OCI-M2 (cell line): ENCODE data around the gene RAB25.
A peak's percentile ranks its signal among the peaks of the same experiment; 100 is the strongest.
"Not testable (repeated sequence)": the region's sequence is repeated elsewhere in the genome, so short reads cannot be mapped to it uniquely, and the experiment has no call there.

ENCODE experiments used
- DNase-seq: peaks from one replicate; lab custom pipeline; 2025; ENCODE audit not compliant: unreplicated experiment; lab: John Stamatoyannopoulos, UW

RAB25 gene

DNA sequence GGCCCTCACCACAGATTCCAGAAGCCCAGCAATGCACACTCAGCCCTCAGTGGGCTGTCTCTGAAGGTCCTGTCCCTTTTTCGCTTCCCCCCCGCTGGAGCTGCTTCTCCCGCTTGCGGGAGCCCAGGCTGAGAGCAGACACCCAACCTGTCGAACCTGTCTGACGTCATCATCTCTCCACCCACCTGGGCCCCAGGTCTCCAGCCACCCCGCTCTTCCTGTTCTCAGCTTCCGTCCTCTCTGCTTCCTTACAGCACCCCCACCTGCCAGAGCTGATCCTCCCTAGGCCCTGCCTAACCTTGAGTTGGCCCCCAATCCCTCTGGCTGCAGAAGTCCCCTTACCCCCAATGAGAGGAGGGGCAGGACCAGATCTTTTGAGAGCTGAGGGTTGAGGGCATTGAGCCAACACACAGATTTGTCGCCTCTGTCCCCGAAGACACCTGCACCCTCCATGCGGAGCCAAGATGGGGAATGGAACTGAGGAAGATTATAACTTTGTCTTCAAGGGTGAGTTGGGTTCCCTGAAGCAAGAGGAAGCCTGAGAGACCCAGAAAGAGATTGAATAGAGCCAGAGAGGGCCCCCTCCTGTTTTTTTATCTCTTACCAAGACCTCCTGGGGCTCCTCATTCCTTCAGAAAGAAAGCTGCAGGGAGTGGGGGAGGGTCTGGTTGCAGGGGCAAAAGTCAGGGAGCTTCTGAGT lies at the start of gene RAB25:
RAB25 (plus strand) TSS at position 224 of the 700 bp plus-strand sequence; CDS start at position 465, 241 bp downstream.
- no peak for DNase-seq

- no peak for DNase-seq
Measured at GRCh38 chr1:156012051-156012817, 48.7 kb upstream of the RAB25 start.

DNA sequence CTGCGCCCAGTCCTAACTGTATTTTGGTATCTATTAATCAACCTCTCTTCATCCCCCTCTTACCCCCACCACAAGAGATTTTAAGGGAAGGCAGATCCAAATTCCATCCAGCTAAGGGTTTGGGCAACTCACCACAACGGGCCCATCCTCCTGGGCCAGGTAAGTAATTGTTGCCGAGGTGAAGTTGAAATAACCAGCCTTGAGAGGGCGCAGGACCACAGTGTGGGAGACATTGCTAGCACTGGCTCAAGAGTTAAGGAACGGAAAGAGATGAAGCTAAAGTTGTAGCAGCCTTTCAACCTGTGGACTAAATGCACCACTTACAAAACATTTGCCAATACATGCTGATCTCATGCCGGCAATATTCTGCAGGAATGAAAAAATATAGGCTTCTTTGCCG lies 46.1 kb upstream of the RAB25 start:
- no peak for DNase-seq

DNA sequence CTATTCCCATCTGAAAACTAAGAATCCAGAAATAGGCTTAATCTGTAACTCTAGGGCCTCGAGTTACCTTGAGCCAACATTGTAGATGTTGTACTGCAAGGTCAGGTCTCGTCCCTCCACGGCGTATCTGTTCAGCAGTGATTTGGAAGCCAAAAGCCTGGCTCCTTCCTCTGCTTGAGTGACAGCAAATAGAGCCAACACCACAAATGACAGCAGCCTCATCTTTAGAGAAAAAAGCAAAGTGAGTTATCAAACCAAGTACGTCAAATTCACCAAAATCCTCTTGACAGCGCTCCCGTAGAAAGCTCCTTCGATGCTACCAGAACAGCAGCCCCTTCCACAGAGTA lies 41.0 kb upstream of the RAB25 start:
- DNase-seq: no peak

- DNase-seq: peak; percentile 38
Measured at GRCh38 chr1:156020293-156021092, 40.5 kb upstream of the RAB25 start, which contains the start of gene SSR2. TSS of gene SSR2 (minus strand) at chr1:156020951. CDS start at chr1:156020167, 784 bp downstream.

- no peak for DNase-seq
Measured at GRCh38 chr1:156021093-156021428, 39.9 kb upstream of the RAB25 start.

DNA sequence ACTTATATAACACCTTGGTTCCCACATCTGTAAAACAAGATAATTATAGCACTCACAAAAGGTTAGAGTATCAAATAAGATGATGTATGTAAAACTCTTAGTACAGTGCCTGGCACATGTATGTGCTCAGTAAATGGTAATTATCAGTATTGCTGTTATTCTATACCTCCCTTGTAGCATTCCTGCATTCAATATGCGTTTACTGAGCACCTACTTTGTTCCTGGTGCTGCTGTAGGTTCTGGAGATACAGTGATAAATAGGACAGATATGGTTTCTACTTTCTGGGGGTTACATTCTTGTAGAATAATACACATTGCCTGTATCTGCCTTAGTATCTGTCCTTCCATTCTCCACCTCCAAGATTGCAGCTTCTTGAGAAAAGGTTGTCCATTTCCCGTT lies 39.0 kb upstream of the RAB25 start:
- DNase-seq: no peak

GRCh38 chr1:156024801-156025200 lies 36.2 kb upstream of the RAB25 start:
- DNase-seq: no peak

DNA sequence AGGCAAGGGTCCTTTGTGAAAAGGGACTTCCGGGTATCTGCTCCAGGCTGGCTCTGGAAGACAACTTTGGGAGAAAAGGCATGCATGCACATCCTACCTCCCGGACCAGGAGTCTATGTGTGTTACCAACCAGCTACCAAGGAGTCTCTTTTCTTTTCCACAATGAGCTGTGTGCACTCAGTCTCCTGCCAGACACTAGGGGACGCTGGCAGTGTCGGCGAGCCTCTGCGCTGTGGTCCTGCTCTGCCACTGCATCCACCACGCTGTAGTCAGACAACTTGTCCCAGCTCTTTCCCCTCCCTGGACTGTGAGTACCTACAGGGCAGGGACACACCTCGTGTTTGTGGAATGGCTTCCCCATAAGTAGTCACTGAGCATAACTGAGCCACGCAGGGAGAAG lies 35.1 kb upstream of the RAB25 start:
- no peak for DNase-seq

DNA sequence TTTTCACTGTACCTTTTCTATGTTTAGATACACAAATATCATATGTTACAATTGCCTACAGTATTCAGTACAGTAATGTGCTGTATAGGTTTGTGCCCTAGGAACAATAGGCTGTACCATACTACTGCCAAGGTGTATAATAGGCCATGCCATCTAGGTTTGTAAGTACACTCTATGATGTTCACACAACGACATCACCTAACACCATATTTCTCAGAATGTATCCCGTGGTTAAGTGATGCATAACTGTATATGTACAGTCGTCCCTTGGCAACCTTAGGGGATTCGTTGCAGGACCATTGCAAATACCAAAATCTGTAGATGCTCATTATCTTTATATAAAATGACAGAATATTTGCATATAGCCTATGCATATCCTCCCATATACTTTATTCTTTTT lies 34.4 kb upstream of the RAB25 start:
- DNase-seq: no peak

DNA sequence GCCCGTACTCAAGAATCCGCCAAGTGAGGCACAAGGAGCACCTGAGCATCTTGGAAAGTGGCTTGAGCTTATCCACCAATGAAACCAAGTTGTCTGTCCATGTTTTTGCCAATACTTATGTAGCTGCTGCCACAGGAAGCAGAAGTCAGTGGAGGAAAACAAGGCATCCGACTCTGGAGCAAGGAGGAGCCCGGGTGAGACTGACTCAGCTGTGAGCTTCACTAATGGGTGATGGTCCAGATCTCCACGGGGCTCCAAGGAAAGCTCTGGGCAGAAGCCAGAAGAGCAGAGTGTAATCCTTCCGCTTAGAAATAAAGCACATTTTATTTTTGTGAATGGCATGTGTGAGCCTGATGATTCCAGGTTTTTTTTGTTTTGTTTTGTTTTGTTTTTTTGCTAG lies 27.9 kb upstream of the RAB25 start:
- no peak for DNase-seq

DNA sequence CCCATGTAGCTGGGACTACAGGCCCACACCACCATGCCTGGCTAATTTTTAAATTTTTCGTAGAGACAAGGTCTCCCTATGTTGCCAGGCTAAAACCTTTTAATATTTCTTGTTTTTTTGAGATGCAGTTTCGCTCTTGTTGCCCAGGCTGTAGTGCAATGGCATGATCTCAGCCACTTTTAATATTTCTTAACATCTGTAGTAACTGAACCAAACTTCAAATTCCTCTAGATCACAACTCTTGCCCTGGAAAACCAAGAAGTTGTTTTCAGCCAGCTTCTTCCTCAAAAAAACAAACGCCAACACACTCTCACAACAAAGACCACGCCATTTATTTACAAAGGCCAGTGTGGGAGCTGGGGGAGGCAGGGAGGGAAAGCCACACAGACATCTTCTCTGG lies 26.0 kb upstream of the RAB25 start:
- DNase-seq: not testable (repeated sequence)

GRCh38 chr1:156042828-156043227 lies 18.1 kb upstream of the RAB25 start:
- no peak for DNase-seq

GRCh38 chr1:156045076-156045475 lies 15.9 kb upstream of the RAB25 start:
- no peak for DNase-seq

DNA sequence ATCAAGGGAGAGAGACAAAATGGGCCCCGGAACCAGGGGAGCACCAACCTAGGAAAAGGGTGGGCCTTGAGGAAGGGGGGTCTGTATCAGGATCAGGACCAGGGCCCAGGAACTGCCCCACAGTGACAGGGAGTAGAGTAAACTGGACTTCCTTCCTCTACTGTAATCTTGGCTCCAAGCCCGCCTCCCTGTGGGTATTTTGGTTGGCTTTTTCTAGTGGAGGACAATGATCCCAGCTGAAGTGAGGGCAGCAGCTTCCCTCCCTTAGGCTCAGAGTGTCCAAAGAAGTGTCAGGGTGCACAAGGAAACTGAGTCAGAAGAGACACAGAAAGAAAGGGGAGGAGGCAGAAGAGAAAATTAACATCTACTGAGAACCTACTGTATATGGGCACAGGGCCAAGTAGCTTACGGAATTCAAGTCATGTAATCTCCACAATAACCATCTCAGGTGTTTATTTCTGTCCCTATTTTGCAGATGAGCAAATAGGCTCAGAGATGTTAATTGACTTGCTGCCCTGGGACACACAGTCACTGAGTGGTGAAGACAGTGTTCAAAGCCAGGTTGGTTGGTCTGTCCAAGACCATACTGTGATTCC lies 12.2 kb upstream of the RAB25 start:
- DNase-seq: no peak

GRCh38 chr1:156050376-156050775 lies 10.6 kb upstream of the RAB25 start:
- DNase-seq: no peak

- no peak for DNase-seq
Measured at GRCh38 chr1:156051011-156051725, 9.8 kb upstream of the RAB25 start.

DNA sequence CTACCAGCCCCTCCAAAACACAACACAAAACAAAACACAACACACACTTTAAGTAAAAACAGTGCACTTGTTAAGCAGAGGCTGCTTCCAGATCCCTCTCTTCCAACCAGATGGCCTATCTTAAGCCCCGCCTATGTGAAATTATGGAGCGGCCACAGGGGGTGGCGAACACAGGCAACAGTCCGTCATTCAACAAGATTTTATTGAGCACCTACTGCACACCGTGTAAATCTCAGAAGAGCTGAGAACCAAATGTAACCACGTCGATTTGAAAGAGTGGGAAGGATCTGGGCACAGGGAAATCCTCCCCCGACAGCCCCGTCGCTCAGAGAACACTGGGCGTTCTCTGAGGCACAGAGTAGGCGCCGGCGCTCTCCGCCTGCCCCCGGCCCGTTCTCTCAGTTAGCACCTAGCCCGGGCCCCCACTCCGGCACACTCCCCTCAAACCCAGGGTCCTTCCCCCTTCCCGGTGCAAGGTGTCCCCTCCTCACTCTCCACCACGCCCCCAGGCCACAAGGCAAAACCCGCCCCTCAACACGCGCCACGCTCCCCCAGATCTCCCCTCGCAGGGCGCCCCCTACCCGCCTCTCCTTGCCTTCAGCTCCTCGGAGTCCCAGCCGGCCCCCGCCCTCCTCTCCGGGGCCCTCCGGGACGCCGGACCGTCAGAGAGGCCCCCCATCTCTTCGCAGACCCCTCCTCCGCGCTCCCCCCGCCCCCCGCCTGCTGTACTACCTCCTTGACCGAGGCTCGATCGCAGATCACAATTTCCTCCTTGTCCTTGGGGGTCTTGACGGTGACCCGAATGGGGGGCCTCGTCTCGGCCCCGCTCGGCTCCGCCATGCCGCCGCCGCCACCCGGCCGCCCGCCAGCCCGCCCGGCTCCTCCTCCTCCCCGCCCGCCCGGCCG lies 7.8 kb upstream of the RAB25 start:
- DNase-seq: no peak

DNA sequence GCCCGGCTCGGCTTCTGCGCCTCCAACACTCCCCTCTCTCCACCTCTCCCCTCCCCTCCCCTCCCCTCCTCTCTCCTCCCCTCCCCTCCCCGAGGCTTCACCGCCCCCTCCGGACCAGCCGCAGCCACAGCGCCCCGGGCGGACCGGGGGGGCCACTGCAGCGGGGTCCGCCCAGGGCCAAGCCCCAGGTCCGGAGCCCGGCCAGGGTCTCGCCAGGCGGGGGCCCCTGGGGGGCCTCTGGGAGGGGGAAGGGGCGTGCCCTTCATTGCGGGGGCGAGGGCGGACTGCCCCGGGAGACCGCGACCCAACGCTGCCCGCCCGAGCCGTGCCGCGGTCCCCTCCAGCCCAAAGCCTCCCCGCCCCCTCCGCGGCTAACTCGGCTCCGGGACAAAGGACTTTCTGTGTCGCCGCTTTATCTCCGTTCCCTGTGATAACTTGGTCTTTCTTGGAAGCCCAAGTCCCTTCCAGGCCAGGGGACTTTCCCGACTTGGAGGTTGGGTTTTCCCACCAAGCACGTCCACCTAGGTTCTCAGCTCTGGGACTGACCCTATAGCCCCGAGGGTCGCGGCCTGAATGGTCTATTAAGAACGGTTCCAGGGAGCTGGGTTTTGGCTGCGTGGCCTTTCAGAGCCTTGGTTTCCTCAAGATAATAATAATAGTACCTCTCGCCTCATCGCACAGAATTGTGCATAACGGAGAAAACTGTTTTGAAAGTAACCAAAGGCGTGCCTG lies 7.0 kb upstream of the RAB25 start, which contains the start of gene UBQLN4:
UBQLN4 (minus strand) TSS at position 31 of the 732 bp plus-strand sequence. CDS start 97 bp downstream, outside the sequence.
- DNase-seq: peak; percentile 70
